CD4-positive, alpha-beta T cell treated with Interleukin-1 beta for 1 hour (primary cell): Measurements from ENCODE around the gene TTC21A.

Experiments
- DNase-seq, 2 donors: peaks; one replicate each; pipeline ENCODE4 v3.0.0-alpha.2; 2020 to 2022

TTC21A gene

DNA sequence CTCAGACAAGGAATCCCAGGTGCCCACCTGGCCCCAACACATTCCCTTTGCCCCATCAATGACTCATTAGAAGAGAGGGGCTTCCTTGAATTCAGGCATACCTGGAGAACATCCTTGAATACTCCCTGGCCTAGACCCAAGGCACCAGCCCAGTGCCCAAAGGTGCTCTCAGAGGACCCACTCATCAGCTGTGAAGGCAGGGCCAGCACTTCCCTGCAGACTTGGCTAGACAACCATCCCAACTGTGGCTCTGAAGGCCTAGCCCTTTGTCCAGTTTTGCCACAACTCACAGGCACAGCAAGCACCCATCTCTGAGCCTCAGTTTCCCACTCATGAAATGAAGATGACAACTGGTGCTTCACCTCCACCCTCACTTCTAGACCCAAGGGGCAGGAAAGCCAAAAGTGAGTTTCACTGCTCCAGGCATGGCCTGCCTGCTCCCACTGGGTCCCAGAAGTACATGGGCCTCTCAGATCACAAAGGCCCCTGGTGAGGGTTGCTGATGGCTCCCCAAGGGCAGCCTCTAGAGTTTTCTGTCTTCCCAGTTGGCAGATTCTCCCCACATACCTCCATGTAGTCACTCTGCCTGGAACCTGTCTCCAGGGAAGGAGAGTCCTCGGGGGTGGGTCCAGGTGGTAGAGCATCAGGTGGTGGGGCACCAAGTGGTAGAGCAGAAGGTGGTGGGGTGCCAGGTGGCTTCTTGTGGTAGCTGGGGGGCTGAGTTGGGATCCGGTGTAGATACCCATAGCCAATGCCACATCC lies 7.6 kb upstream of the TTC21A start:
- no peak for DNase-seq

DNA sequence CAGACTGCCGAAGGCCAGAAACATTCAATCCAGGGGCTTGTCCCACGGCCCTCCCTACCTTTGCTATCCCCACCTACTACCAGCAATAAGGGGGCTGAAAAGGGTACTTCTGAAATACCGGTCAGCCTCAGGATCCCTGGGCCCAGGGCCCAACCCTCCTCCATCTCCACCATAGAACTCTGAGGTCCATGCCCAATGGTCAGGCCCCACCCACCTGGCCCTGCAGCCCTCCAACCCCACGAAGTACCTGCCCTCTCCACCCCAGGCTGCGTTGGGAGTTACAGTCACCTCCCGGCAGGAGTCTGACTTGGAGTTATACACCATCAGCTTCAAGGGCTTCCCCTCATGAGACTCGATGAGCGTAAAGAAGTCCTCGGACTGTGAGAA lies 7.0 kb upstream of the TTC21A start:
- DNase-seq = no peak

DNA sequence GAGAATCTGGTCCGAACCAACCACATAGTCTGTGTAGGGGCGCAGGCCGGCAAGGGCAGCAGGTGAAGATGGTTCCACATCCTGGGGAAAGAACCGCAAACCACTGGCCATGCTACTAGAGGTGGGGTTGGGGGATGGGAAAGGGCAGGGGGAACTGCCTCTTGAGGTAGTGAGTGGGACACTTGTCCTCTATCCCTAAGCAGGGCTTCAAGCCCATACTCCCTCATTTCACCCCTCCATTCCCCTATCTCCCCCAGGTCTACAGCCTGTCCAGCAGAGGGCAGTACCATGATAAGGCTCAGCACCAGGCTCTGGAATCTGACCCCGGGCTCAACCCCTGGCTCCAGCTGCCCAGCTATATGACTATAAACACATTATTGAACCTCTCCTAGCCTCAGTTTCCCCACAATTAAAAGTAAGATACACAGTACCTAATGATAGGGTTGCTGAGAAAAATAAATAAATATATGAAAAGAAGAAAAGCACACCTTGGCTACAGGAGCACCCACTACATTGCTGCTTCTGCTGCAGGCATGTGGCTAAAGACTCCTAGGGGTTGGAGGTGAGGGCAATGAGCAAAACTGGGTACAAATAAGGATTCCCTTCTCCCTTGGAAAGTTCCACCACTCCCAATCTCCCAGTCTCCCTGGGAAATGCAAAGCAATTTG lies 6.3 kb upstream of the TTC21A start:
- peak; percentile 55 to 61 for DNase-seq

DNA sequence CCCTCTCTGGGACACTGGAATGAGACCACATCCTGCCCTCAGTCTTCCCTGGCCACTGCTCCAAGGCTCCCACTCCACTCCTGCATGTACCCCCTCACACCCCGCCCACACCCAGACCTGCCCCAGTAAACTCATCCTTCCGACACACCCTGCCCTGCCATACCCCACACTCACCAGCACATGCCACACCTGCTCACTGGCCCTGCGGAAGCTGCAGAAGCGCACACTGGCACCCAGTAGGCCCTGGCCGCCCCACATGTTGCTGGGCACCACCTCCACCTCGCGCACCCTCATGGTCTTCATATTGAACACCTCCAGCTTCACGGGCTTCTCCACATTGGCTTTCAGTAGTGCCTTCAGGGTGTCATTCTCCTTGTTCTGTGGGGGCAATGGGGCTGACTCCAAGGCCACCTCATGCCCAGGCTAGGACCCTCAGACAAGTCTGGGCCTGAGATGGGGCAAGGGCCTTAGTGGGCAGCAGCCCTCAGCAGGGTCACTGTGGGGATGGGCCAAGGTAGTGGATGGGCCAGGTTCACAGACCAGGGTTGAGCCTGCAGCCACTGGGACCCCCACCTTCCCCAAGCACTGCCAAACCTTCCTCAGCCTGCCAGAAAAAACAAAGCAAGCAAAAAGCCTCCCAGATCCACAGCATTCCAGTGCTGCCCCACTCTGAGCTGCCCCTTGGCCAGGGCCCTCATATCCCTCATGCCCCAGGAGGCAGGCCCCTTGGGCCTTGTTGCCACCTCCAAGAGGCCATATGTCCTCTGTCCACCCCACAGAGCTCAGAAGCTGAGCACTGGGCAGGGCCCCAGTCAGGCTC lies 4.8 kb upstream of the TTC21A start:
- DNase-seq = no peak

DNA sequence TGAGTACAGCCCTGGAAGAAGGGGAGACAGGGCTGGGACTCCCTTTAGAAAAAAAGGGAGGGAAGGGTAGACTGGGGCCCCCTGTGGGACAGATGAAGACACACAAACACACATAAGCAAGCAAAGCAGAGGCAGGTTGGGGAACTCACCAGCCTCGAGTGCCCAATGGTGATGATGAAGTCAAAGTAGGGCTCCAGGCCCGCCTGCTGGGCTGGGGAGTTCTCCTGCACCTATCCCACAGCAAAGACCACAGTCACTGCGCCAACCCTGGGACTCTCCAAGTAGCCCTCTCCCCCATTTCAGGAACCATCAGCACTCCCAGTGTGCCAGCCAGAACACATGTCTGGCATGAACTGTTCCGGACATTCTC lies 4.2 kb upstream of the TTC21A start:
- no peak for DNase-seq

DNA sequence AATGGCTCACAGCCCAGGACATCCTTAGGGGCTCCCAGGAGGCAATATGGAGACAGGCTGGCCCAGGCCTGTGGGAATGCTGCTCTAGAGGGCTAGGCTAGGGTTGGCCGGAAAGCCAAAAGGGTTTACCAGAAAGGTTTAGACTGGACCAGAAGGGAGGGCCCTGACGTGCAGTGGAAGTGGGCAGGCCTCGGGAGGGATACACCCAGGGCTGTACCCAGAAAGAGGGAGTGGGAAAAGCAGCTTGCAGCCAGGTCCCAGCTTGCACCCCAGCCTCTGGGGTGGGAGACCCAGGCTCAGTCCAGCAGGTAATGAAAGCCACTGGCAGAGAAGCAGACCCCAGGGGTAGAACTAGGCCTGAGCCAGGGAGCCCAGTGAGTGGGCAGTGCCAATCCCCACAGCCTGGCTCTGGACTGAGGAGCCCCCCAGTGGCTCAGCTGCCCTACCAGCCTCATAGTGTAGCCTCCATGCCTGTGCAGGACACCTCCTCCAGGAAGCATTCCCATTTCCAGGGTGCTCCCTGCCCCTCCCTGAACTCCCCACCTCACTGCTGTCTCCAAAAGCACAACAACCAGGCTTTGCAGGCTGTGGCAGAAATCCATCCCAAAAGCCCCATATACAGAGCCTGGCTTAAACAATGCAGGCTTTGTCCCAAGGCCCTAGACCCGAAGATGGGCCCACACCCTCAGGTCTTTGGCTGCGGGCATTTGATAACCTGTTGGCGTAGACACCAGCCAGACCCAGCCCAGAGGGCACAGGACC lies 3.5 kb upstream of the TTC21A start:
- DNase-seq = no peak

DNA sequence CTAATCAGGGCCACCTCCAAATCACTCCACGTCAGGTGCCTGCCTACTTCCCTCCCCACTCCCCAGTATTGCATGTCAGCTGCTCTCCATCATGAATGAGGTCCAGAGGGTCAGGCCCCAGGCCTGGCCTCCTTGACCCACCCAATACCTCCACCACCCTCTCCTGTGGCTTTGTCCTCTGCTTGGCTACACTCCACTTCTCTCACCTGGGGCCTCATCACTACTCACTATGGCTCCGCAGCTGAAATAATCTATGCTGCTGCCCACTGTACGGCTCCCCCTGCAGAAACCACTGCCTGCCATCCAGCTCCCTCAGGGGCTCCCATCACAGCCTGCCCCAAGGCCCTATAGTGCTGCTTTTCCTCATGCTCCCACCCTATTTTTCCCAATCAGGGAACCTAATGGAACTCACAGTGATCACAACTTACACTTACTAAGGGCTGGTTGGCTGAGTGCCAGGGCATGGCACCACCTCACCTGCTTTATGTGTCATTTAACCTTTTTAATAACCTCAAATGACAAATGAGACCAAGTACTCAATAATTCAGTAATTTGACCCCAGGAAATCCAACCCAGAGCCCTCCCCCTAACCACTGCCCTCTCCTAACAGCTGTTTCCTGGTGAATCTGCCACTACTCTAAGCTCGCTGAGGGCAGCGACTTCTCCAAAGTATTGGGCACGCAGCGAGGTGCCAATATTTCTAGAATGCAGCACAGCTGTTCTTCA lies 2.4 kb upstream of the TTC21A start:
- no peak for DNase-seq

DNA sequence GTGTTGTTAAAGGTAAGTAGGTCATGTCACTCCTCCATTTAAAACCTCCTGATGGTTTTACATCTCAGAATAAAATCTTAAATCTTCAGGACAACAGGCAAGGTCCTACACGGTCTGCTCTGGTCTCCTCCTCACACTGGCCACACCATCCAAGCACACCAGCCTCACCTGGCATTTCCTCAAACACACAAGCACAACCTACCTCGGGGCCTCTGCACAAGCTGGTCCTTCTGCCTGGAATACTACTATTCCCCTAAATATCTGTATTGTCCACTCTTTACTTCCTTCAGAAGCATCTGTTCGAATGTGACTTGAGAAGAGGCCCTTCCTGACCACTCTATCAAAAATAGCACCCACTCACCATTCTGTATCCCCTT lies 1.8 kb upstream of the TTC21A start:
- DNase-seq = no peak

DNA sequence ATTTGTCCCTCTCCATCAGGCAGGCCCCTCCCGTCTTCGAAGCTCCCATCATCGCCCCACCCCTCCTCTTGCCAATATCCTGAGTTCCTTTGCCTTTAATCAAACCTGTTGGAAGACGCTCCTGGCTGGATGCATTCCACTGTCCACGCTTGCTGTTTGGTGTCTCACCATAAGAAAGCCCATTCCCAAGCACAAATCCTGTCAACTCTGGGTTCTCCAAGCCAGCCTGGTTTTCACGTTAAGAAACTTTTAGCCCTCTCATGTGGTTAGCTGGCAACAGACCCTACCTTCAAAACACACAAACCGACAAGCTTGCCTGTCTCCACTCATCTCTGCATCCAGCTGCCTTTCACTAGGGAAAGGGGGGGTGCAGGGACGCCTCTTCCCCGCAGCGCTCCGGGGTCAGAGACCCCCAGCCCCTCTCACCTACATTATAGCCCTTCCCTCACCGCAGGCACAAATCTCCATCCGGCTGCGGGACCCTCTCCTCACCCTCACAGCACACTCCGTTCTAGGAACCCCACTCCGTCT lies 1.1 kb upstream of the TTC21A start:
- no peak for DNase-seq

DNA sequence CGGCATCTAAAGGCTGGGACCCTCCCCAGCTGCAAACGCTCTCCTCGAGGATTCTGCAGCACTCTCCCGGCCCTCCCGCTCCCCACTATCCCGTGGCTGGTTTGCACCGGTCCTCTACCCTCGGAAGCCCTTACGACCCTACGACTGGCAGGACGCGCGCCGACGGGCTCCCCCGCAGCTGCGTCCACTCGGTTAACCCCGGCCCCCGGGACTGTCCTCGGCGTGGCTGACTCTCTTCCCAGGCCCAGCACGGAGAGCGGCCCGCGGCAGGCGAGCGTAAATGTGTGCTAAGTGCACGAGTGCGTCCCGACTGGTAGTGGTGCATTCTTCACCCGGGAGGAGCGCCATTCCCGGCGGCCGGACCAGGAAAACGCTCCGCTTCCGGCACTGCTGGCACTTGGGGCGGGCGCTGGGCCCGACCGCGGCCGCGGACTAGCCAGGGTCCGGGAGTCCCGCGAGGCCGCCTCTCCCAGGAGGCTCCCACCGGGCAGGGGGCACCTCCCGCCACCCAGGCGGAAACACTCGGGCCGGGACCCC lies 561 bp upstream of the TTC21A start:
- DNase-seq = no peak

DNA sequence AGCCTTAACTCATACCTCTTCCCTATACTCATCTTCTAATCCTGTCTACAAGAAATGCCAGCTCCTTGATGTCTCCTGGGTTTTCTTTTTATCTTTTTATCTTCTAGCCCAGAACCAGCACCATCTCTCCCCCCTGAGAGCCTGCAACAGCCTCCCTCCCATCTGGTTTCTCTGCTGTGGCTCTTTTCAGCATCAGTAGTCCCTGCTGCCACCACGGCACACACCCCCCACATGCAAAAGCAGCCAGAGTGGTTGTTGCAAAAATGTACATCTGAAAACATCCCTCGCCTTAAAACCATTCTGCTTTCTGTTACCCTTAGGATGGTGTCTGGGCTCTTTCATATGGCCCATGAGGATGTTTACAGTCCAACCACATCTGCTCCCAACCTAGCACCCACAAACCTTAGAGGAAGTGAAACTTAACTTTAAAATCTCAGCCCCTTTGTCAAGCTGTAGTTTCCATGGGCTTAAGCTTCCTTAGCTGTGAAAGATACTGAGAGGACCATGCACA lies 775 bp downstream of the TTC21A start:
- peak; percentile 52 to 53 for DNase-seq

DNA sequence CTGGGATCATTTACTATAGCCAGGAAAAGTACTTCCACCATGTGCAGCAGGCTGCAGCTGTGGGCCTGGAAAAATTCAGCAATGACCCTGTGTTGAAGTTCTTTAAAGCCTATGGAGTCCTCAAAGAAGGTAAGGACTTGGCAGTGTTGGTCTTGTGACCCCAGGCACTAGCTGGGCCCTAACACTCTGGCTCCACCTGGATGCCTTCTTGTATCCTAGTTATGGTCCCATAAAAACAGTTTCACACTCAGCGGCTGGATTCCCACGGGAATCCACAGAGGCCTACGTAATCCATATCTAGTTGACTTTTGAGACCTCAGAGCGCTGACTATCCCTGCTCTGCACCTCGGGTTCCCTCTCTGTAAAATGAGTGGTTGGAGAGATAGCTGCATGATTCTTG lies 1.6 kb downstream of the TTC21A start:
- DNase-seq = no peak

DNA sequence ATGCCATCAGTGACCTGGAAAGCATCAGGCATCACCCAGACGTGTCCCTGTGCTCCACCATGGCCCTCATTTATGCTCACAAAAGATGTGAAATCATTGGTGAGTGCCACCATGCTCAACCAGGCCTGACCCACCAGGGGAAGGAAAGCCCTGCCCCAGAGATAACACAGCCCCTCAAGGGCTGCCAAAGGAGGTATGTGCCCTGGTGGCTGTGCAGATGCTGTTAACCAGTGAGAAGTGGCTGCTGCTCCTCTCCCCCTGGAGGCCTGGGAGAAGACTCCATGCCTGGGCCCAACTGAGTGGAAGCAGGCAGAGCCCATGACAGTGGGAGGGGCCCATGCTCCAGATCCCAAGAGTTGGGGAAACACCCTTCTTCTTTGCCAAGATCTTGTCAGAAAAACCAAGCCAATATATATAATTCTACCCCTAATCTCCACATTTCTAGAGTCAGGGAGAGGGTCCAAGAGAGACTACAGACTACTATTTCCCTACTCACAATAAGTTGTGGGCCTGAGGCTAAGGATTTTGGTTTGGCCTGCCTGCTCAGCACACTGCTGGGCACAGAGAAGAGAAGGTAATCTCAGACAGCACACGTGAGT lies 2.7 kb downstream of the TTC21A start:
- DNase-seq = no peak

DNA sequence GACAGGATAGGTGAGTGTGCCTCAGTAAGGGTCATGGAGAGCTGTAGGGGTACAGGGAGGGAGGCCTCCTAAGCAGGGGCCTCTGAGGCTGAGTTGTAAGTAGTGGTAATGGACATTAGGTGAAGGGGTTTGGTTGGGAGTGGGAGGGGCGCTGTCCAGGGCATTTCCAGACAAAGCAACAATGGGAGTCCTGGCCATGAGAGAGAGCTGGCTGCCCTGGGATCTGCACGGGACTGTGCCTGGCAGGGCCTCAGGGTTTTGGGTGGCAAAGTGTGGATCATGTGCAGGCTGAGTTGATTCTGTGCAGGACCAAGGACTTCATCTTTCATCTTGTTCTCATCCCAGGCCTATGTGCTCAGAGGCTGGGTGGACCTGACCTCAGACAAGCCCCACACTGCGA lies 4.6 kb downstream of the TTC21A start:
- no peak for DNase-seq

DNA sequence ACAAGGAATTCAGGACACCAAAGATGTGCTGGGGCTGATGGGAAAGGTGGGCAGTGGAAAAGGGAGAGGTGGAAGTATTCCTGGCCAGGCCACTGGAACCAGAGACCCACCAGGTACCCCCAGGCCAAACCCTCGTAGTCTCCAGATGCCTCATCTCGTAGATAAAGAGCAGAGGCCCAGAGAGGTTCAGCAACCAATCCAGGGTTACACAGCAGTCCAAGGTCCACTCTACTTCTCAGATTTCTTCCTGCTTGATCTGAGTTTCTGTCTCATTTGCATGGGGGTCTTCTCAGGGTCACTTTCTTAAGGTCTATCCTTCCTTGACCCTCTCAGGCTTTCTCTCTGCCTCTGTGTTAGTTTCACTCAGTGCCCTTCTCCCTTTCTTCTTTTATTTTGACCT lies 5.1 kb downstream of the TTC21A start:
- DNase-seq = no peak

DNA sequence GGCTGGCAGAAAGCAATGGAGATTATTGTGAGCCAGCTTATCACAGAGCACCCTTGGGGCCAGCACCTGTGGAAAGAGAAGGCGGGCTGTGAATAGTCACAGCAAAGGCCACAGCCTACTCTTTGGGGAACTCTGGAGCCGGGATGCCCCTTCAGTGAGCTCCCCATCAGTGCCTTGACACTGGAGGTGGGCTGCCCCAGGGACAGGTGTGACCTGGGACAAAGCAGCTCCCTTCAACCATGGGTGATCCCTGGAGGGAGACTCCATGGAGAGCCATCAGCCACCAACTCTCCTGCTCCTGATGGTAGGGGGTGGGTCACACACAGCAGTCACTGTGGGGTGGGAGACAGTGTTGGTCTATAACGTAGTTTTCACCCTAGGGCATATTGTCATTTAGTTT lies 5.8 kb downstream of the TTC21A start:
- no peak for DNase-seq

DNA sequence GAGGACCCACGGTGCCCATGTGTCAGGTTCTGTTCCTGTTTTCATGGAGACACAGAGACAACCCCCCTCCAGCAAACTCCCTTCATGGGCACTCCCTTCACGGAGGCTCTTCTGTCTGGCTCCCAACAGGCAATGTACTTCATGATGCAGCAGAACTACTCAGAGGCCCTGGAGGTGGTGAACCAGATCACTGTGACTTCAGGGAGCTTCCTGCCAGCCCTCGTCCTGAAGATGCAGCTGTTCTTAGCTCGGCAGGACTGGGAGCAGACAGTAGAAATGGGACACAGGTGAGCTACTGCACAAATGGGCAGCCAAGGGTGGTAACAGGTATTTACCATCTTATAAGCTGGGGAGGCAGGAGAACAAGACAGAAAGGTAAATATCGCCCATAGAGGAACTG lies 7.0 kb downstream of the TTC21A start:
- no peak for DNase-seq

DNA sequence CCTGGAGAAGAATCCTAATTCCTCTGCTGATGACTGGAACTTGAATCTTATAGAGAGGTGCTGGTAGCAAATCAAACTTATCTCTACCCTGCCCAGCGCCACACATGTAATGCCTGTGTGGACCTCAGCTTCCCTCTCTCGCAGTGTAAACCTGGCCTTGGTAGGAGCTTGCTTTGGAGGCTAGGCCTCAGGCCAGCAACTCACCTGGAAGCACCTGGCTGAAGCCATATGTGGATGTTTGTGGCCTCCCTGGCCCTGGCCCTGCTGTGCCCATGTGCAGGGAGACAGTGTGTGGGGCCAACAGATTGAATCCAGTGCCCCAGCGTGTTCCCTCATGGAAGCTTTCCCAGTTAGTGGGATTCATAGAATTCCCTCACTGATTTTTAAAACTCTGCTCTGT lies 8.4 kb downstream of the TTC21A start:
- no peak for DNase-seq

DNA sequence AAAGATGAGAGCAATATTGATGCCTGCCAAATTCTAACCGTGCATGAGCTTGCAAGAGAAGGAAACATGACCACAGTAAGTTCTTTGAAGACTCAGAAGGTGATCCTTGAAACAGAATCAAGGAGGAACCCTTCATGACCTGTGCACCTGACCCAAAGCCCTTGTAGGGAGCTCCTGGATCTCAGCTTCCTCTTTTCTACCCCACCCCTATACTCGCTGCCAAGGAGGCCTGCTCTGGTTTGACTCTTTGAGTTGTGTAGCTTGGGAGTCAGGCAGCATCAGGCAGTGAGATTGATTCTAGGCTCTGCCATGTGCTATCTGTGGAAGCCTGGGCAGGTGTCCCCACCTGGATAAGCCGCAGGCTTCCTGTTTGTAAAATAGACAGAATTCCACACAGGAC lies 10.6 kb downstream of the TTC21A start:
- no peak for DNase-seq

DNA sequence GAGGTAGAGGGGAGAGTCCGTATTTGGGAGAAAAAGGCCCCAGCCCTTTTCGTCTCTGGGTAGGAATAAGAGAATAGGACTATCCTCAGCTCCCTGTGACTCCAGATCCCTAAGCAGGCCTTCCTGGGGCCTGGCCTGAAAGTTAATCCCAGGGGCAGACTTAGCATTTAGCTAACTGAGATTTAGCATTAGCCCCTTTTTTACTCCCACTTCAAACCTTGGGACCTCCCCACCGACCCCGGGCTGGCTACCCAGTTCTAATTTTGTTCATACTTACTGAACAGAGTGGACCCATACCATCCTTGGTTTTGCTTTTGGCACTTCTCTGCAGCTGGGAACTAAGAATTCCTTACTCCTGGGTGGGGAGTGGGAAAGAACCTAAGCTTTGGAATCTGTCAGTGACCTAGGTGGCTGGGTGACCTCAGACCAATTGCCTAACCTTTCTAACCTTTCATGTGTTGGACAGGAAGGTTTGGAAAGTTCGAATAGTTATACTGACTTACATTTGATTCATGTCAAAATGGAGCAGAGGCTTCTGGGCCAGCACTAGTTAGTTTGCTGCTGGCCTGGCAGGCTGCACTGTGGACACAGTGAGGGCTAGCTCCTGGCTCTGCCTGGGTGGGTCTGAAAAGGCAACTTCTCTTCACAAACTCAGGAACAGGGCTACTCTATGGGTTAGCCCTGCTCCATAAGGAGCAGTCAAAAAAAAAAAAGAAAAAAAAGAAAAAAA lies 11.6 kb downstream of the TTC21A start:
- DNase-seq = no peak

DNA sequence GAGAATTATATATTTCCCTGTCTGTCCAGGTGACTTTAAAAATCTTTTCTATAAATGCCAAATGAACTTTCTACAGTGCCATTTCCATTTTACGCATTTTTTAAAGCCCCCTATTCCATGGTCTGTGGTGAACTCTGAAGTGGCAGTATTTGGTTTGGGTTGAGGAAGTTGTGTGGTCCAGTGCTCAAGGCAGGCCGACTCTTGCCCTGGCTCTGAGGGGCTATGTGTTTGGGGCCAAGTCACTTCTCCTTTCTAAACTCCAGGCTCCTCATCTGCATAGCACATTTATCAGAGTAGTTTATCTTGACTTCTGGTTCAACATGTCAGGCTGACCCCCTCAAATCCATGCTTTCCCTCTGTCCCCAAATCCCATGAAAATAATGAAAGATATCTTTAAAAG lies 14.1 kb downstream of the TTC21A start:
- no peak for DNase-seq
